HG03520 (cell line): Measurements from ENCODE around the gene BROX.
"Not testable (repeated sequence)": the region's sequence is repeated elsewhere in the genome, so short reads cannot be mapped to it uniquely, and the experiment has no call there.

Experiments
- ATAC-seq: cut with Tn5 transposase; IDR thresholded peaks from one replicate; pipeline ENCODE4 v1.9.1; 2021; ENCODE audit warnings: mild to moderate bottlenecking, moderate library complexity; ENCODE audit not compliant: unreplicated experiment

The BROX gene

GRCh38 chr1:222712253-222713090, at the start of gene BROX, which contains the start of gene AIDA:
BROX (plus strand) TSS chr1:222712564; CDS start chr1:222715700, 3,136 bp downstream.
AIDA (minus strand) TSS chr1:222712491; CDS start chr1:222712317, 174 bp downstream.
- peak; percentile 75 for ATAC-seq

- no peak for ATAC-seq
Measured at GRCh38 chr1:222663431-222663934, 48.9 kb upstream of the BROX start.

GRCh38 chr1:222665964-222666363, 46.4 kb upstream of the BROX start:
- no peak for ATAC-seq

GRCh38 chr1:222668184-222668583, 44.2 kb upstream of the BROX start:
- not testable (repeated sequence) for ATAC-seq

GRCh38 chr1:222669107-222669506, 43.3 kb upstream of the BROX start:
- ATAC-seq, result not testable (repeated sequence)

- ATAC-seq, result no peak
Measured at GRCh38 chr1:222670110-222670509, 42.3 kb upstream of the BROX start.

GRCh38 chr1:222680080-222680479, 32.3 kb upstream of the BROX start:
- ATAC-seq, result no peak

GRCh38 chr1:222691016-222691415, 21.3 kb upstream of the BROX start:
- no peak for ATAC-seq

- ATAC-seq, result no peak
Measured at GRCh38 chr1:222694927-222695326, 17.4 kb upstream of the BROX start.

- no peak for ATAC-seq
Measured at GRCh38 chr1:222696741-222697140, 15.6 kb upstream of the BROX start.

GRCh38 chr1:222697203-222697602, 15.2 kb upstream of the BROX start:
- ATAC-seq, result no peak

- ATAC-seq, result no peak
Measured at GRCh38 chr1:222697826-222698225, 14.5 kb upstream of the BROX start.

- ATAC-seq, result no peak
Measured at GRCh38 chr1:222702210-222702609, 10.2 kb upstream of the BROX start.

GRCh38 chr1:222704260-222704659, 8.1 kb upstream of the BROX start:
- no peak for ATAC-seq

GRCh38 chr1:222706815-222707214, 5.5 kb upstream of the BROX start:
- no peak for ATAC-seq

GRCh38 chr1:222709700-222710153, 2.6 kb upstream of the BROX start:
- no peak for ATAC-seq

- ATAC-seq, result peak; percentile 26
Measured at GRCh38 chr1:222711319-222712252, 778 bp upstream of the BROX start.

GRCh38 chr1:222713091-222713961, 962 bp downstream of the BROX start:
- ATAC-seq, result peak; percentile 46

- no peak for ATAC-seq
Measured at GRCh38 chr1:222716393-222716792, 4.0 kb downstream of the BROX start.

- ATAC-seq, result no peak
Measured at GRCh38 chr1:222728746-222729145, 16.4 kb downstream of the BROX start.
